ENCODE measurements around the gene MPHOSPH9.

Gene MPHOSPH9

GRCh38 chr12:123148655-123149054 lies 84.3 kb downstream of the MPHOSPH9 start:
- DNase-seq = no peak

- no peak for DNase-seq
Observed at GRCh38 chr12:123148223-123148622, 84.7 kb downstream of the MPHOSPH9 start.

GRCh38 chr12:123145211-123145610 lies 87.7 kb downstream of the MPHOSPH9 start:
- DNase-seq = no peak

GRCh38 chr12:123143736-123144461 lies 89.0 kb downstream of the MPHOSPH9 start:
- DNase-seq = no peak

- DNase-seq = no peak
Observed at GRCh38 chr12:123142921-123143735, 89.8 kb downstream of the MPHOSPH9 start.

GRCh38 chr12:123142518-123142840 lies 90.5 kb downstream of the MPHOSPH9 start:
- no peak for DNase-seq

- no peak for DNase-seq
Observed at GRCh38 chr12:123141615-123142517, 91.1 kb downstream of the MPHOSPH9 start.

- DNase-seq = no peak
Observed at GRCh38 chr12:123140676-123141614, 92.0 kb downstream of the MPHOSPH9 start.

GRCh38 chr12:123139926-123140675 lies 92.8 kb downstream of the MPHOSPH9 start:
- DNase-seq = no peak

- DNase-seq = no peak
Observed at GRCh38 chr12:123135688-123136087, 97.3 kb downstream of the MPHOSPH9 start.

- DNase-seq = no peak
Observed at GRCh38 chr12:123134826-123135225, 98.1 kb downstream of the MPHOSPH9 start.

GRCh38 chr12:123134271-123134671 lies 98.7 kb downstream of the MPHOSPH9 start:
- DNase-seq = no peak

- no peak for DNase-seq
Observed at GRCh38 chr12:123133701-123134100, 99.2 kb downstream of the MPHOSPH9 start.

- no peak for DNase-seq
Observed at GRCh38 chr12:123132951-123133619, 99.9 kb downstream of the MPHOSPH9 start.

- peak; percentile 49 for DNase-seq
Observed at GRCh38 chr12:123131879-123132402, 101.0 kb downstream of the MPHOSPH9 start.

GRCh38 chr12:123131291-123131832 lies 101.6 kb downstream of the MPHOSPH9 start:
- no peak for DNase-seq

GRCh38 chr12:123129621-123130020 lies 103.3 kb downstream of the MPHOSPH9 start:
- no peak for DNase-seq

GRCh38 chr12:123127182-123127495 lies 105.8 kb downstream of the MPHOSPH9 start:
- no peak for DNase-seq

GRCh38 chr12:123126294-123127181 lies 106.4 kb downstream of the MPHOSPH9 start:
- DNase-seq = no peak

Measured in activated CD4-positive, alpha-beta T cell treated with anti-CD3 and anti-CD28 coated beads for 48 hours (primary cell).